Epithelial cell of esophagus (primary cell): ENCODE results near the gene KIF2B.

ENCODE experiments used
- DNase-seq: peaks from one replicate; pipeline ENCODE4 v3.0.0; 2010; ENCODE audit warnings: low read depth
- H3K4me3 ChIP-seq: 2 replicates; pipeline ENCODE4 v1.5.1; 2011; ENCODE audit warnings: mild to moderate bottlenecking, low read length, control low read depth
- CTCF ChIP-seq: IDR thresholded peaks from 2 replicates; pipeline ENCODE4 v1.5.1; 2011; ENCODE audit warnings: low read depth, mild to moderate bottlenecking, low read length, control low read depth, inconsistent platforms; ENCODE audit not compliant: insufficient read depth; ENCODE audit errors: missing control alignments

KIF2B gene, protein sequence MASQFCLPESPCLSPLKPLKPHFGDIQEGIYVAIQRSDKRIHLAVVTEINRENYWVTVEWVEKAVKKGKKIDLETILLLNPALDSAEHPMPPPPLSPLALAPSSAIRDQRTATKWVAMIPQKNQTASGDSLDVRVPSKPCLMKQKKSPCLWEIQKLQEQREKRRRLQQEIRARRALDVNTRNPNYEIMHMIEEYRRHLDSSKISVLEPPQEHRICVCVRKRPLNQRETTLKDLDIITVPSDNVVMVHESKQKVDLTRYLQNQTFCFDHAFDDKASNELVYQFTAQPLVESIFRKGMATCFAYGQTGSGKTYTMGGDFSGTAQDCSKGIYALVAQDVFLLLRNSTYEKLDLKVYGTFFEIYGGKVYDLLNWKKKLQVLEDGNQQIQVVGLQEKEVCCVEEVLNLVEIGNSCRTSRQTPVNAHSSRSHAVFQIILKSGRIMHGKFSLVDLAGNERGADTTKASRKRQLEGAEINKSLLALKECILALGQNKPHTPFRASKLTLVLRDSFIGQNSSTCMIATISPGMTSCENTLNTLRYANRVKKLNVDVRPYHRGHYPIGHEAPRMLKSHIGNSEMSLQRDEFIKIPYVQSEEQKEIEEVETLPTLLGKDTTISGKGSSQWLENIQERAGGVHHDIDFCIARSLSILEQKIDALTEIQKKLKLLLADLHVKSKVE

GRCh38 chr17:53822764-53823163, at the start of gene KIF2B:
Gene KIF2B, plus strand, starts transcription at chr17:53822927. Its CDS starts 107 bp downstream, at chr17:53823034.
- no peak within 1 kb of the TSS for H3K4me3 ChIP-seq
- TF ChIP-seq CTCF, result no peak
- DNase-seq, result no peak

DNA sequence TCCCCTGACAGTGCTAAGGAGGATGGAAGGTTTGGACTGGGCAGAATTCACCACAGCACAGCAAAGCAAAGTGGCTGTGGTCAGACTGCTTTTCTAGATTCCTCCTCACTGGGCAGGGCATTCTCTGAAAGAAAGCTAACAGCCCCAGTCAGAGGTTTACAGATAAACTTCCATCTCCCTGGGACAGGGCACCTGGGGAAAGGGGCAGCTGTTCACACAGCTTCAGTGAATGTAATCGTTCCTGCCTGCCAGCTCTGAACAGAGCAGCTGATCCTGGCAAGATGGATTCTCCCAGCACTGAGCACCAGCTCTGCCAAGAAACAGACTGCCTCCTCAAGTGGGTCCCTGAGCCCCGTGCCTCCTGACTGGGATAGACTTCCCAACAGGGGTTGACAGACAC, 42.4 kb upstream of the KIF2B start:
- H3K4me3 ChIP-seq, result no peak overlapping the region
- no peak for DNase-seq
- TF ChIP-seq CTCF, result no peak

- no peak for DNase-seq
- no peak overlapping the region for H3K4me3 ChIP-seq
- no peak for TF ChIP-seq CTCF
Measured at GRCh38 chr17:53791551-53791950, 31.2 kb upstream of the KIF2B start.

DNA sequence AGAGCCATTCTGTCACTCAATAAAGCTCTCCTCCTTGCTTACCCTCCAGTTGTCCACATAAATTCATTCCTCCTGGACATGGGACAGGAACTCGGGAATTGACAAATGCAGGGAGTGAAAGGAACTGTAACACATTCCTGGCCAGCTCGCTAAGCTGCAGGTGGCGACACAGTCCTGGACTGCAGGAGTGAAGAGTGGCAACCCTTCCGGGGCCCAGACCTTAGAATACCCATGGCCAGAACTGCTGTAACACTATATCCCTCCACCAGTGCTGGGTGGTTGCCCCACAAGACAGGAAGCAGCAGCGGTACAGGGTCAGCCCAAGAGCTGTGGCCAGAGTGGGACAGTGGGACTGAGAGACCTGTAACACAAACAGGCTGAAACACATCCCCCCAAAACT, 30.3 kb upstream of the KIF2B start:
- DNase-seq, result no peak
- no peak for TF ChIP-seq CTCF
- no peak overlapping the region for H3K4me3 ChIP-seq

- no peak for TF ChIP-seq CTCF
- no peak overlapping the region for H3K4me3 ChIP-seq
- DNase-seq, result no peak
Measured at GRCh38 chr17:53792997-53793396, 29.7 kb upstream of the KIF2B start.

DNA sequence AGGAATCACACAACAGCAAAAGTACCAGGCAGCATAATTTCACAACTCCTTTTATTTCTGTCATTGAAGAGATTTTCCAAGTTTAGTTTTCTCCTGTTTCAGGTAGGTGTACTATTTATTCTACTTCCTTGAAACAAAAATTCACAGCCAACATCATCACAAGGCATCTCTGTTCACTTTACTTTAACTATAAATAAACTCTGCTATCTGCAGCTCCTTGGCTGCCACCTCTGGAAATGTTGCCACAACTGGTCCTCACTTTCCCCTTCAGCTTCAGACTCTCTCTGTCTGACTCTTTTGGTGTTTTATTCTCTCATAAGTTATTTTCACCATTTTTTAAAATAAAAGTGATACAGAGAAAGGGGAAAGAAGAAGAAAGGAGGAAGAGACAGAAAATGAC, 27.9 kb upstream of the KIF2B start:
- H3K4me3 ChIP-seq, result no peak overlapping the region
- DNase-seq, result no peak
- no peak for TF ChIP-seq CTCF
